ENCODE data around the gene MISP.

DNA sequence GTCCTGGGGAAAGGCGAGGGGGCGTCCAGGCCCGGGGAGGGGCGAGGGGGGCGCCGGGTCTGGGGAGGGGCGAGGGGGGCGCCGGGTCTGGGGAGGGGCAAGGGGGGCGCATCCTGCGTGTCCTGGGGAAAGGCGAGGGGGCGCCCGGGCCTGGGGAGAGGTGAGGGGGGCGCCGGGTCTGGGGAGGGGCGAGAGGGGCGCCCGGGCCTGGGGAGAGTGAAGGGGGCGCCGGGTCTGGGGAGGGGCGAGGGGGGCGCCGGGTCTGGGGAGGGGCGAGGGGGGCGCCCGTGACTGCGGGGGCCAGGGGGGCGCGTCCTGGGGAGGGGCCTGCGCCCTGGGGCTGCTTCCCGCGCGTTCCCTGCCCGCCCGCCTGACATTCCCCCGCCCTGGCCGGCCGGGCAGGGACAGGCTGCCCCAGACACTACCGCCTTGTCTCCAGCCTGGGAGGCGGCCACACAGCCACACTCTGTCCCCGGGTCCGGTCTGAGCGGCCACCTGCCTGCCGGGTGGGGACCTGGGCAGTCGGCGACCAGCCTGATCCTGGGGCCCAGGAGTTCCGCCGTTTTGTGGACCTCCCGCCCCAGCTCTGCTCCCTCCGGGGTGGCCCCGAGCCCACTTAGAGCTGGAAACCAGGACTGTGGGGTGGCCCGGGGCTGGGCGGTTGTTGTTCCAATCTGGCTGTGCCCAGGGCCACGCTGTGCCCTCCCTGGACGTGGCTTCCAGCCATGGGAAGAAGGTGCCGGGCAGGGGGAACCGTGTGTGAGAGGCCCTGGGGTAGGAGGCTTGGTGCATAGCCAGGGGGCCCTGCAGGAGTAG, 30.4 kb upstream of the MISP start:
- no peak for TF ChIP-seq CTCF (conservative IDR thresholded peaks at IDR 0.05; ENCODE audit: low read depth, low read length)
- TF ChIP-seq RFX5 (IDR thresholded peaks at IDR 0.05; ENCODE audit: low read depth, low read length) = no peak
- no peak for TF ChIP-seq POLR2A (IDR thresholded peaks at IDR 0.05; ENCODE audit: low read depth, low read length)
- TF ChIP-seq MAFK (IDR thresholded peaks at IDR 0.05; ENCODE audit: low read depth, low read length) = no peak
- no peak for TF ChIP-seq MXI1 (IDR thresholded peaks at IDR 0.05; ENCODE audit: borderline replicate concordance, low read depth, low read length)
- TF ChIP-seq SMC3 (IDR thresholded peaks at IDR 0.05; ENCODE audit: low read depth, low read length) = no peak
- no peak for TF ChIP-seq FOS (IDR thresholded peaks at IDR 0.05; ENCODE audit: low read depth, low read length)
- TF ChIP-seq RAD21 (IDR thresholded peaks at IDR 0.05; ENCODE audit: low read length) = no peak
- no peak for TF ChIP-seq CHD1 (IDR thresholded peaks at IDR 0.05; ENCODE audit: low read depth, low read length)
- no peak for TF ChIP-seq ELK1 (IDR thresholded peaks at IDR 0.05; ENCODE audit: borderline replicate concordance, low read depth, low read length)
- TF ChIP-seq NFE2L2 (IDR thresholded peaks at IDR 0.05; ENCODE audit: low read depth, low read length) = no peak
- TF ChIP-seq BHLHE40 (IDR thresholded peaks at IDR 0.05; ENCODE audit: low read depth, low read length) = no peak
- no peak for TF ChIP-seq CEBPB (IDR thresholded peaks at IDR 0.05; ENCODE audit: low read depth, low read length)
- TF ChIP-seq USF2 (IDR thresholded peaks at IDR 0.05; ENCODE audit: low read depth, low read length) = no peak
